Measurements from ENCODE around the gene PPP1R8. TPM values are rescaled to one million over a fixed set of nuclear protein-coding genes. Genes with fewer than 3 reads are reported as not detected.

PPP1R8 gene
- total RNA-seq, 4 donors from 2014 or later: 38.6 to 55.1 (median 41.0) TPM

- H3K4me1 ChIP-seq: no peaks in the 10 kb centered on the region
- no peak for ATAC-seq
- WGBS, 2 donors (ENCODE audit: low coverage in 1 of 2): 79 to 86% methylated on average over 3 of the region's 3 CpGs
- peak overlapping the region in 2 of 4 donors; percentile 46 to 54 for H3K27ac ChIP-seq
- H3K36me3 ChIP-seq: peaks cover 0 to 70% of the 10 kb centered on the region in 2 donors
- H3K27me3 ChIP-seq: no peaks in the 10 kb centered on the region
- no peaks in the 10 kb centered on the region for H3K9me3 ChIP-seq
- TF ChIP-seq EP300 (IDR thresholded peaks at IDR 0.05) (no peak), POLR2AphosphoS5 (IDR thresholded peaks at IDR 0.05) (no peak), POLR2A (IDR thresholded peaks at IDR 0.05) (no peak)
- TF ChIP-seq, protein P1, sequence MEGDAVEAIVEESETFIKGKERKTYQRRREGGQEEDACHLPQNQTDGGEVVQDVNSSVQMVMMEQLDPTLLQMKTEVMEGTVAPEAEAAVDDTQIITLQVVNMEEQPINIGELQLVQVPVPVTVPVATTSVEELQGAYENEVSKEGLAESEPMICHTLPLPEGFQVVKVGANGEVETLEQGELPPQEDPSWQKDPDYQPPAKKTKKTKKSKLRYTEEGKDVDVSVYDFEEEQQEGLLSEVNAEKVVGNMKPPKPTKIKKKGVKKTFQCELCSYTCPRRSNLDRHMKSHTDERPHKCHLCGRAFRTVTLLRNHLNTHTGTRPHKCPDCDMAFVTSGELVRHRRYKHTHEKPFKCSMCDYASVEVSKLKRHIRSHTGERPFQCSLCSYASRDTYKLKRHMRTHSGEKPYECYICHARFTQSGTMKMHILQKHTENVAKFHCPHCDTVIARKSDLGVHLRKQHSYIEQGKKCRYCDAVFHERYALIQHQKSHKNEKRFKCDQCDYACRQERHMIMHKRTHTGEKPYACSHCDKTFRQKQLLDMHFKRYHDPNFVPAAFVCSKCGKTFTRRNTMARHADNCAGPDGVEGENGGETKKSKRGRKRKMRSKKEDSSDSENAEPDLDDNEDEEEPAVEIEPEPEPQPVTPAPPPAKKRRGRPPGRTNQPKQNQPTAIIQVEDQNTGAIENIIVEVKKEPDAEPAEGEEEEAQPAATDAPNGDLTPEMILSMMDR (IDR thresholded peaks at IDR 0.05): no peak
- H3K4me3 ChIP-seq: no peak overlapping the region
Observed at GRCh38 chr1:27886744-27887143, 56.2 kb downstream of the PPP1R8 start.

- TF ChIP-seq EP300 (IDR thresholded peaks at IDR 0.05) (no peak), POLR2AphosphoS5 (IDR thresholded peaks at IDR 0.05) (no peak), POLR2A (IDR thresholded peaks at IDR 0.05) (no peak)
- TF ChIP-seq, protein P1 (IDR thresholded peaks at IDR 0.05): no peak
- ATAC-seq: no peak
- Histone ChIP-seq H3K36me3 (peaks cover 0 to 70% of the 10 kb centered on the region in 2 donors), H3K27ac (peak overlapping the region in 2 of 4 donors; percentile 46 to 54), H3K4me3 (no peak overlapping the region), H3K27me3 (no peaks in the 10 kb centered on the region), H3K4me1 (no peaks in the 10 kb centered on the region), H3K9me3 (no peaks in the 10 kb centered on the region)
- WGBS, 2 donors (ENCODE audit: low coverage in 1 of 2): 60 to 65% methylated on average over 4 to 6 of the region's 8 CpGs
Observed at GRCh38 chr1:27887215-27888021, 56.8 kb downstream of the PPP1R8 start.

DNA sequence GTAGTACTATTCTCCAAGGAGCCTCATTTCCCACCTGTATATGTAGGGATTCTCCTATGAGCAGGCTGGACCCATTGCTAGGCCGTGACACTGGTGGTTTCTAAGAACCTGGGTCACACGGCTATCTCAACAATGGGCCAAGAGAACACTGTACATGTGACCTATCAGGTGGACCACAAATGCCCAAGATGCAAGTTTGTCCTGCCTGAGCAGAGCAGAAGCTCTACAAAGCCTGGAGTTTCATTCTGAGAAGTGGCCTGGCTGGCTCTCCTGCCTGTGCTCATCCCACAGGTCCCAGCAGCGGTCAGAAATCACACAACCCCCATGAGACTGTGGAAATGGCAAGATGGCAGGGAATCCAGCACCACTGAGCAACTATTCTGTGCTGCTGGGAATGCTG, 58.9 kb downstream of the PPP1R8 start:
- no peaks in the 10 kb centered on the region for H3K4me1 ChIP-seq
- H3K4me3 ChIP-seq: no peak overlapping the region
- H3K36me3 ChIP-seq: peaks cover 5 to 81% of the 10 kb centered on the region in 2 donors
- no peak for ATAC-seq
- 75% methylated on average over 2 of the region's 3 CpGs; no CpG with 5 or more reads in 1 of the 2 donors for WGBS, 2 donors (ENCODE audit: low coverage in 1 of 2)
- TF ChIP-seq, protein P1 (IDR thresholded peaks at IDR 0.05): no peak
- TF ChIP-seq EP300 (IDR thresholded peaks at IDR 0.05): no peak
- TF ChIP-seq POLR2A (IDR thresholded peaks at IDR 0.05): no peak
- TF ChIP-seq POLR2AphosphoS5 (IDR thresholded peaks at IDR 0.05): no peak
- no peaks in the 10 kb centered on the region for H3K27me3 ChIP-seq
- H3K27ac ChIP-seq: peak overlapping the region in 1 of 4 donors; percentile 0
- no peaks in the 10 kb centered on the region for H3K9me3 ChIP-seq

- H3K9me3 ChIP-seq: no peaks in the 10 kb centered on the region
- no peaks in the 10 kb centered on the region for H3K4me1 ChIP-seq
- peaks cover 5 to 92% of the 10 kb centered on the region in 2 donors for H3K36me3 ChIP-seq
- H3K4me3 ChIP-seq: no peak overlapping the region
- ATAC-seq: peak; percentile 37
- TF ChIP-seq POLR2AphosphoS5 (IDR thresholded peaks at IDR 0.05) (peak; percentile 23), POLR2A (IDR thresholded peaks at IDR 0.05) (no peak), EP300 (IDR thresholded peaks at IDR 0.05) (no peak)
- TF ChIP-seq, protein P1 (IDR thresholded peaks at IDR 0.05): no peak
- no peaks in the 10 kb centered on the region for H3K27me3 ChIP-seq
- H3K27ac ChIP-seq: peak overlapping the region in 3 of 4 donors; percentile 11 to 57 (median 31)
- WGBS, 2 donors (ENCODE audit: low coverage in 1 of 2): 67 to 76% methylated on average over 7 of the region's 7 CpGs
Observed at GRCh38 chr1:27891196-27891889, 60.8 kb downstream of the PPP1R8 start.
